ENCODE data around the gene CD96.

DNA sequence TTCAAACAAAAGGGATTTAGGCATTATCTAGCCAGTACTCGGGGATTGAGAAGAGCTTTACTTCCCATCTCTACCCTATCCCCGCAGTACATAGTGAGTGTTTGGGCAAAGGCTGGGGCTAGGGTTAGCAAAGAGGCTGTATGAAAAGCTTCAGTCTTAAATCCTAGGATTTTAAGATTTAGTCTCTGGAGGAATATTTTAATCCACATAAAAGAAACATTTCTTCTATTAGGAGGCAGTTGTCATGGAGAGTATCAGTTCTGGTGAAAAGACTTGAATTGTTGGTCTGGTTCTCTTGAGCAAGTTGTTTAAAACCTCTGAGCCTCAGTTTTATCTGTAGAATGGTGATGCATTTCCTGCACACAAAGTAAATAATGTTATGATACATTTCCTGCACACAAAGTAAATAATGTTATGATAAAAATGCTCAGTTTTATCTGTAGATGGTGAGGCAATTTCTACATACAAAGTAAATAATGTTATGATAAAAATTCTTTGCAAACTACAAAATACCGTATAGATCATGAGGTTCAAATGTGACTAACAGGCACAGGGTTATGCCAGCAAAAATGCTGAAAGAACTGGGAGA, 107.1 kb downstream of the CD96 start:
- TF ChIP-seq, protein P1, sequence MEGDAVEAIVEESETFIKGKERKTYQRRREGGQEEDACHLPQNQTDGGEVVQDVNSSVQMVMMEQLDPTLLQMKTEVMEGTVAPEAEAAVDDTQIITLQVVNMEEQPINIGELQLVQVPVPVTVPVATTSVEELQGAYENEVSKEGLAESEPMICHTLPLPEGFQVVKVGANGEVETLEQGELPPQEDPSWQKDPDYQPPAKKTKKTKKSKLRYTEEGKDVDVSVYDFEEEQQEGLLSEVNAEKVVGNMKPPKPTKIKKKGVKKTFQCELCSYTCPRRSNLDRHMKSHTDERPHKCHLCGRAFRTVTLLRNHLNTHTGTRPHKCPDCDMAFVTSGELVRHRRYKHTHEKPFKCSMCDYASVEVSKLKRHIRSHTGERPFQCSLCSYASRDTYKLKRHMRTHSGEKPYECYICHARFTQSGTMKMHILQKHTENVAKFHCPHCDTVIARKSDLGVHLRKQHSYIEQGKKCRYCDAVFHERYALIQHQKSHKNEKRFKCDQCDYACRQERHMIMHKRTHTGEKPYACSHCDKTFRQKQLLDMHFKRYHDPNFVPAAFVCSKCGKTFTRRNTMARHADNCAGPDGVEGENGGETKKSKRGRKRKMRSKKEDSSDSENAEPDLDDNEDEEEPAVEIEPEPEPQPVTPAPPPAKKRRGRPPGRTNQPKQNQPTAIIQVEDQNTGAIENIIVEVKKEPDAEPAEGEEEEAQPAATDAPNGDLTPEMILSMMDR (IDR thresholded peaks at IDR 0.05; ENCODE audit: extremely low read depth in 1 of 2, insufficient read depth in 1 of 2, low read depth in 1 of 2, low read length in 2 of 2): no peak
- no peak for TF ChIP-seq EZH2 (IDR thresholded peaks at IDR 0.05; ENCODE audit: borderline replicate concordance, low read depth, low read length, severe bottlenecking)
- peak; percentile 55 for TF ChIP-seq FOS (IDR thresholded peaks at IDR 0.05; ENCODE audit: borderline replicate concordance, insufficient read depth, low read length)
- TF ChIP-seq MAX (IDR thresholded peaks at IDR 0.05; ENCODE audit: insufficient read depth, insufficient read length): no peak
- no peak for TF ChIP-seq POLR2A (IDR thresholded peaks at IDR 0.05; ENCODE audit: low read depth, low read length)
- no peak for TF ChIP-seq JUN (IDR thresholded peaks at IDR 0.05; ENCODE audit: borderline replicate concordance, insufficient read depth, insufficient read length, low read depth)

Data from endothelial cell of umbilical vein (primary cell).